GM23248 (cell line): ENCODE data around the gene KIFC3. TPM values are rescaled to one million over a fixed set of nuclear protein-coding genes. Genes with fewer than 3 reads are reported as not detected.
A peak's percentile ranks its signal among the peaks of the same experiment; 100 is the strongest.

Experiments used
- DNase-seq: peaks from one replicate; pipeline ENCODE4 v3.0.0-alpha.2; 2015
- H2AFZ ChIP-seq: fragments of 200-600 bp; sonication (generic); 2 replicates; pipeline ENCODE4 v1.6.1; 2016; ENCODE audit warnings: antibody characterized with exemption
- H3F3A ChIP-seq: fragments of 200-600 bp; sonication (generic); 2 replicates; pipeline ENCODE4 v1.6.1; 2016; ENCODE audit warnings: mild to moderate bottlenecking, antibody characterized with exemption, mixed run types; ENCODE audit not compliant: insufficient read depth
- H3K27ac ChIP-seq: fragments of 200-600 bp; sonication (generic); 2 replicates; pipeline ENCODE4 v1.5.1; 2016; ENCODE audit warnings: mild to moderate bottlenecking
- H3K27me3 ChIP-seq: fragments of 200-600 bp; sonication (generic); replicated peaks from 2 replicates; pipeline ENCODE4 v1.6.1; 2016; ENCODE audit warnings: mild to moderate bottlenecking; ENCODE audit not compliant: insufficient read depth
- H3K36me3 ChIP-seq: fragments of 200-600 bp; sonication (generic); 2 replicates; pipeline ENCODE4 v1.6.1; 2016; ENCODE audit warnings: low read depth, mild to moderate bottlenecking
- H3K4me1 ChIP-seq: fragments of 200-600 bp; sonication (generic); 2 replicates; pipeline ENCODE4 v1.6.1; 2016; ENCODE audit warnings: mild to moderate bottlenecking; ENCODE audit not compliant: insufficient read depth
- H3K4me2 ChIP-seq: fragments of 200-600 bp; sonication (generic); one replicate; pipeline ENCODE4 v1.6.1; 2016; ENCODE audit warnings: mild to moderate bottlenecking; ENCODE audit not compliant: unreplicated experiment
- H3K4me3 ChIP-seq: fragments of 200-600 bp; sonication (generic); 2 replicates; pipeline ENCODE4 v1.5.1; 2016; ENCODE audit warnings: mild to moderate bottlenecking
- H3K79me2 ChIP-seq: fragments of 200-600 bp; sonication (generic); 2 replicates; pipeline ENCODE4 v1.6.1; 2016; ENCODE audit warnings: mild to moderate bottlenecking; ENCODE audit not compliant: insufficient read depth
- H3K9ac ChIP-seq: fragments of 200-600 bp; sonication (generic); 2 replicates; pipeline ENCODE4 v1.6.1; 2016; ENCODE audit warnings: mild to moderate bottlenecking
- H3K9me2 ChIP-seq: fragments of 200-600 bp; sonication (generic); 2 replicates; pipeline ENCODE4 v1.6.1; 2016; ENCODE audit warnings: mixed run types, mild to moderate bottlenecking, moderate library complexity; ENCODE audit not compliant: insufficient read depth
- H3K9me3 ChIP-seq: fragments of 200-600 bp; sonication (generic); one replicate; pipeline ENCODE4 v1.6.1; 2017; ENCODE audit warnings: low read depth
- H4K20me1 ChIP-seq: fragments of 200-600 bp; sonication (generic); 2 replicates; pipeline ENCODE4 v1.6.0; 2016; ENCODE audit not compliant: insufficient read depth
- EZH2 ChIP-seq: fragments of 200-600 bp; sonication (generic); IDR thresholded peaks from 2 replicates; pipeline ENCODE4 v1.6.1; 2018; ENCODE audit warnings: antibody characterized with exemption, mild to moderate bottlenecking; ENCODE audit not compliant: insufficient read depth, poor library complexity, severe bottlenecking
- EZH2phosphoT487 ChIP-seq: fragments of 200-600 bp; sonication (generic); IDR thresholded peaks from 2 replicates; pipeline ENCODE4 v1.6.1; 2018; ENCODE audit warnings: antibody characterized with exemption, moderate library complexity, mild to moderate bottlenecking, low read depth; ENCODE audit not compliant: insufficient read depth
- WGBS, 2 experiments: methylation state at CpG; one replicate each; pipeline ENCODE4 v1.1.6; 2015 to 2017; ENCODE audit warnings: low lambda C conversion rate in 2 of 2, low coverage in 1 of 2; ENCODE audit errors: missing lambda C conversion rate in 2 of 2; 5-methylcytosine and 5-hydroxymethylcytosine counted together
- in situ Hi-C: fragments of 300-500 bp; cut with MboI; formaldehyde crosslinking; loops from 2 replicates; pipeline ENCODE4 v1.15.0; 2020
- polyA plus RNA-seq: library from polyadenylated mRNA; unstranded; fragments of >200 nt; fragmentation: Nextera tagmentation; extraction: Ambion mirVana; gene quantifications from 2 replicates; pipeline ENCODE4 v1.2.1, GENCODE V29; 2016
- total RNA-seq: library from RNA; depleted of rRNA; stranded (reverse); fragments of >200 nt; shearing (Covaris generic); gene quantifications from 2 replicates; pipeline ENCODE4 v1.2.3, GENCODE V29; 2014

KIFC3 gene
- total and polyA plus RNA-seq, 2 experiments from 2014 or later = 27.0 to 65.3 TPM

DNA sequence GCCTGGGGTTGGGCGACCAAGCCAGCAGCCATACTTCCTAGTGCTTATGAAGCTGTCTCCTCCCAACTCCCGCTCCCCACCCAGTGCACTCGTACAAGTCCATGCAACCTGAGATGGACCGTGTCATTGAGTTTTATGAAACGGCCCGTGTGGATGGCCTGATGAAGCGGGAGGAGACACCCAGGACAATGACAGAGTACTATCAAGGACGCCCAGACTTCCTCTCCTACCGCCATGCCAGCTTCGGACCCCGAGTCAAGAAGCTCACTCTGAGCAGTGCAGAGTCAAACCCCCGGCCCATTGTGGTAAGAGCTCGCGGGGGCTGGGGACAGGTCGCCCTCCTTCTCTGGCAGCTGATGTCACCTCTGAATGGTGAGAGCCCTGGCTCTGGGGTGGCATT, 77.8 kb downstream of the KIFC3 start:
- Histone ChIP-seq H3K4me3 (no peak overlapping the region), H3F3A (no peaks in the 10 kb centered on the region), H3K4me1 (no peaks in the 10 kb centered on the region), H3K27me3 (no peaks in the 10 kb centered on the region), H3K9me3 (no peaks in the 10 kb centered on the region), H2AFZ (no peak overlapping the region), H3K9me2 (no peaks in the 10 kb centered on the region), H3K36me3 (no peaks in the 10 kb centered on the region), H3K4me2 (no peak overlapping the region), H3K27ac (no peak overlapping the region), H3K79me2 (no peaks in the 10 kb centered on the region), H3K9ac (no peak overlapping the region), H4K20me1 (no peaks in the 10 kb centered on the region)
- in situ Hi-C loops = no loop called here
- 76 to 78% methylated on average over 15 of the region's 15 CpGs for WGBS, 2 experiments
- TF ChIP-seq EZH2phosphoT487 = no peak
- TF ChIP-seq EZH2 = no peak
- no peak for DNase-seq

DNA sequence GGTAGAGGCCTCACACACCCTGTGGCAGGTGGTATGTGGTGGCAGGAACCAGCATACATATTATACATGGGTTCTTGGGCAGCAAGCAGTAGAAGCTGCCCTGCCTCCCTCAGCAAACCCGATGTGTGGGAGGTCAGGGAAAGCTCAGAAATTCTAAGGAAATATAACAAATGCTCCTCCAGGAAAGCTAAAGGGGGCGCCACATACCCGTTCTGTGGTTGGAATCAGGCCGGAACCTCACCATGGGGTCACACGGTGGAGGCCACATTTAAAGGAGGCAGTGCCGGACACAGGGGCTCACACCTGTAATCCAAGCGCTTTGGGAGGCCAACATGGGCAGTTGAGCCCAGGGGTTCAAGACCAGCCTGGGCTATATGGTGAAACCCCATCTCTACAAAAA, 79.1 kb downstream of the KIFC3 start:
- in situ Hi-C loops = no loop called here
- TF ChIP-seq EZH2phosphoT487 (no peak), EZH2 (no peak)
- Histone ChIP-seq H4K20me1 (no peaks in the 10 kb centered on the region), H3K36me3 (no peaks in the 10 kb centered on the region), H3K27me3 (no peaks in the 10 kb centered on the region), H2AFZ (no peak overlapping the region), H3K9me2 (no peaks in the 10 kb centered on the region), H3F3A (no peaks in the 10 kb centered on the region), H3K4me3 (no peak overlapping the region), H3K4me2 (no peak overlapping the region), H3K9me3 (no peaks in the 10 kb centered on the region), H3K9ac (no peak overlapping the region), H3K4me1 (no peaks in the 10 kb centered on the region), H3K27ac (no peak overlapping the region), H3K79me2 (no peaks in the 10 kb centered on the region)
- WGBS, 2 experiments = 66 to 71% methylated on average over 7 of the region's 7 CpGs
- peak; percentile 22 for DNase-seq

DNA sequence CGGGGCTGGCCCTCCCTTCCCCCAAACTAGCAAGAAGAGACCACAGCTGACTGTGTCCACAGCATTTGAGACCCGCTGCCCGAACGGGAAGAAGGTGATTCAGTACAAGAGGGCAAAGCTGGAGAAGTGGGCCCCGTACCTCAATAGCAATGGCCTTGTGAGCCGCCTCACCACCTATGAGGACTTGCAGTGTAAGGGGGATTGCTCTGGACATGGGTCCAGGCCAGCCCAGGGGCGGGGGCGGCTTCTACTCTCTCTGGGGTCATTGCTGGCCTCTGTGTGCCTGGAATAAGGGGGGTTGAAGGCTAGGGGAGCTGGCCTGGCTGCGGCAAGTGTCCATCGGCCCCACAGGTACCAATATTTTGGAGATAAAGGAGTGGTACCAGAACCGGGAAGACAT, 79.6 kb downstream of the KIFC3 start:
- Histone ChIP-seq H2AFZ (no peak overlapping the region), H3K9me3 (no peaks in the 10 kb centered on the region), H3K4me2 (no peak overlapping the region), H3K36me3 (no peaks in the 10 kb centered on the region), H3K4me1 (no peaks in the 10 kb centered on the region), H3K9ac (no peak overlapping the region), H3K4me3 (no peak overlapping the region), H3F3A (no peaks in the 10 kb centered on the region), H3K27me3 (no peaks in the 10 kb centered on the region), H3K79me2 (no peaks in the 10 kb centered on the region), H3K9me2 (no peaks in the 10 kb centered on the region), H4K20me1 (no peaks in the 10 kb centered on the region), H3K27ac (no peak overlapping the region)
- in situ Hi-C loops = no loop called here
- 72% methylated on average over 11 of the region's 11 CpGs for WGBS, 2 experiments
- TF ChIP-seq EZH2phosphoT487 (no peak), EZH2 (no peak)
- DNase-seq = no peak

DNA sequence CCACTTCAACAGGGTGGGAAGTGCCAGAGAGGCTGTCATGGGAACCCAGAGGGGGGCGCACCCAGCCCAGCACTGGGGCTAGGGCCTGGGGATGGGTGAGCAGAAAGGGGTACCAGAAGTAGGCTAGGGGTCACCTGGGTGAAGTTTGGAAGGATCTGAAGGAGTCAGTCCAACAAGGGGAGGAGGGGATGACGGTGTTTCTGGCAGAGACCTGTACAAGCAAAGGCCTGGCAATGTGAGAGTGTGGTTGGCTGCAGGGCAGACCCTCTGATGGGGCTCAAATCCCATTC, 80.1 kb downstream of the KIFC3 start:
- H3K4me1 ChIP-seq = no peaks in the 10 kb centered on the region
- TF ChIP-seq EZH2 (no peak), EZH2phosphoT487 (no peak)
- no peaks in the 10 kb centered on the region for H3K9me3 ChIP-seq
- no peak overlapping the region for H3K4me3 ChIP-seq
- no peaks in the 10 kb centered on the region for H4K20me1 ChIP-seq
- H3K4me2 ChIP-seq = no peak overlapping the region
- H3K9me2 ChIP-seq = no peaks in the 10 kb centered on the region
- no peak overlapping the region for H2AFZ ChIP-seq
- H3K27ac ChIP-seq = no peak overlapping the region
- H3K9ac ChIP-seq = no peak overlapping the region
- no peak for DNase-seq
- H3K79me2 ChIP-seq = no peaks in the 10 kb centered on the region
- no peaks in the 10 kb centered on the region for H3K27me3 ChIP-seq
- H3K36me3 ChIP-seq = no peaks in the 10 kb centered on the region
- H3F3A ChIP-seq = no peaks in the 10 kb centered on the region
- 63 to 86% methylated on average over 2 of the region's 2 CpGs for WGBS, 2 experiments
- in situ Hi-C loops = no loop called here

GRCh38 chr16:57721356-57722209, 80.7 kb downstream of the KIFC3 start:
- H3K9me2 ChIP-seq = no peaks in the 10 kb centered on the region
- H3K4me1 ChIP-seq = no peaks in the 10 kb centered on the region
- no peak overlapping the region for H3K4me2 ChIP-seq
- H3K79me2 ChIP-seq = no peaks in the 10 kb centered on the region
- no peak overlapping the region for H3K4me3 ChIP-seq
- H3K9ac ChIP-seq = no peak overlapping the region
- in situ Hi-C loops = no loop called here
- no peak for TF ChIP-seq EZH2phosphoT487
- H2AFZ ChIP-seq = no peak overlapping the region
- H3K27me3 ChIP-seq = no peaks in the 10 kb centered on the region
- H3K9me3 ChIP-seq = no peaks in the 10 kb centered on the region
- no peak for DNase-seq
- H3K27ac ChIP-seq = no peak overlapping the region
- H3K36me3 ChIP-seq = no peaks in the 10 kb centered on the region
- 64 to 71% methylated on average over 13 to 17 of the region's 17 CpGs for WGBS, 2 experiments
- no peaks in the 10 kb centered on the region for H4K20me1 ChIP-seq
- no peaks in the 10 kb centered on the region for H3F3A ChIP-seq
